Measurements from ENCODE around the gene ATP10B. TPM values are rescaled to one million over a fixed set of nuclear protein-coding genes. Genes with fewer than 3 reads are reported as not detected.

ATP10B gene
- total and polyA plus RNA-seq, 2 of the 13 experiments (the other 11 are each of a cell fraction or from before 2014, with no cell fraction given): not detected

- Histone ChIP-seq H3K27ac (ENCODE audit: extremely low read length, insufficient read depth, low read length) (no peak overlapping the region), H3K4me1 (ENCODE audit: insufficient read depth, low read length) (no peaks in the 10 kb centered on the region), H3K27me3 (ENCODE audit: control insufficient read depth in 1 of 2, insufficient read depth in 2 of 2, low read length in 2 of 2) (no peaks in the 10 kb centered on the region), H3K4me3 (replicated peaks in 1 of 3; ENCODE audit: insufficient read depth in 1 of 3, low read depth in 2 of 3, low read length in 3 of 3) (no peak overlapping the region), H3K79me2 (ENCODE audit: insufficient read depth, low read length) (no peaks in the 10 kb centered on the region), H2AFZ (ENCODE audit: low read length) (no peak overlapping the region), H3K9me3 (ENCODE audit: low read length) (no peaks in the 10 kb centered on the region), H4K20me1 (ENCODE audit: insufficient read depth, low read length) (no peaks in the 10 kb centered on the region), H3K9ac (ENCODE audit: insufficient read depth, low read depth, low read length) (no peak overlapping the region), H3K36me3 (replicated peaks in 1 of 2; ENCODE audit: control insufficient read depth in 1 of 2, insufficient read depth in 2 of 2, low read length in 2 of 2) (no peaks in the 10 kb centered on the region), H3K4me2 (ENCODE audit: low read depth, low read length) (no peak overlapping the region)
- CTCF ChIA-PET (ENCODE audit: low intra/inter-chr PET ratio, low total read pairs): no interaction called here
- in situ Hi-C loops (cut with HindIII; ENCODE audit: extremely low pct_ligation_motif_present, low pct_unique_long_range_greater_than_20kb): no loop called here
- POLR2A ChIA-PET: no interaction called here
- no peak for DNase-seq (ENCODE audit: low spot score)
- 6% methylated on average over 2 of the region's 2 CpGs for WGBS (ENCODE audit: low lambda C conversion rate)
- no TSS peak for BruUV-seq (replicated peaks)
- TF ChIP-seq SETDB1 (CRISPR knock-in tag; IDR thresholded peaks at IDR 0.05; ENCODE audit: borderline replicate concordance) (no peak), TCF7L2 (IDR thresholded peaks at IDR 0.05; ENCODE audit: low read depth, low read length) (no peak), JARID2 (CRISPR knock-in tag; IDR thresholded peaks at IDR 0.05; ENCODE audit: insufficient replicate concordance) (no peak), ZBTB10 (CRISPR knock-in tag; IDR thresholded peaks at IDR 0.05; ENCODE audit: borderline replicate concordance) (no peak), ZNF841 (CRISPR knock-in tag; IDR thresholded peaks at IDR 0.05; ENCODE audit: borderline replicate concordance) (no peak), ZNF513 (CRISPR knock-in tag; conservative IDR thresholded peaks at IDR 0.05) (no peak), TAF1 (CRISPR knock-in tag; IDR thresholded peaks at IDR 0.05) (no peak), MZF1 (CRISPR knock-in tag; IDR thresholded peaks at IDR 0.05; ENCODE audit: borderline replicate concordance) (no peak), GATAD2A (CRISPR knock-in tag; IDR thresholded peaks at IDR 0.05) (no peak), CENPX (CRISPR knock-in tag; IDR thresholded peaks at IDR 0.05) (no peak), TP53 (CRISPR knock-in tag; conservative IDR thresholded peaks at IDR 0.05) (no peak), FOXA1 (IDR thresholded peaks at IDR 0.05) (no peak), FOXA1 (CRISPR knock-in tag; IDR thresholded peaks at IDR 0.05) (no peak), MAZ (IDR thresholded peaks at IDR 0.05; ENCODE audit: borderline replicate concordance, low read depth, low read length) (no peak), MAZ (CRISPR knock-in tag; IDR thresholded peaks at IDR 0.05; ENCODE audit: low read depth) (no peak)
- intact Hi-C loops (cut with micrococcal nuclease; ENCODE audit: unreplicated experiment): no loop called here
- no peak for ATAC-seq
- FAIRE-seq: no peak
These were observed 7.8 kb downstream of the ATP10B start for GRCh38 chr5:160844177-160844576.
